GM21619 (cell line): Measurements from ENCODE around the gene IRF4.
"Not testable (repeated sequence)": the region's sequence is repeated elsewhere in the genome, so short reads cannot be mapped to it uniquely, and the experiment has no call there.

Experiments
- ATAC-seq: cut with Tn5 transposase; IDR thresholded peaks from one replicate; pipeline ENCODE4 v1.9.1; 2021; ENCODE audit not compliant: unreplicated experiment

IRF4 gene

DNA sequence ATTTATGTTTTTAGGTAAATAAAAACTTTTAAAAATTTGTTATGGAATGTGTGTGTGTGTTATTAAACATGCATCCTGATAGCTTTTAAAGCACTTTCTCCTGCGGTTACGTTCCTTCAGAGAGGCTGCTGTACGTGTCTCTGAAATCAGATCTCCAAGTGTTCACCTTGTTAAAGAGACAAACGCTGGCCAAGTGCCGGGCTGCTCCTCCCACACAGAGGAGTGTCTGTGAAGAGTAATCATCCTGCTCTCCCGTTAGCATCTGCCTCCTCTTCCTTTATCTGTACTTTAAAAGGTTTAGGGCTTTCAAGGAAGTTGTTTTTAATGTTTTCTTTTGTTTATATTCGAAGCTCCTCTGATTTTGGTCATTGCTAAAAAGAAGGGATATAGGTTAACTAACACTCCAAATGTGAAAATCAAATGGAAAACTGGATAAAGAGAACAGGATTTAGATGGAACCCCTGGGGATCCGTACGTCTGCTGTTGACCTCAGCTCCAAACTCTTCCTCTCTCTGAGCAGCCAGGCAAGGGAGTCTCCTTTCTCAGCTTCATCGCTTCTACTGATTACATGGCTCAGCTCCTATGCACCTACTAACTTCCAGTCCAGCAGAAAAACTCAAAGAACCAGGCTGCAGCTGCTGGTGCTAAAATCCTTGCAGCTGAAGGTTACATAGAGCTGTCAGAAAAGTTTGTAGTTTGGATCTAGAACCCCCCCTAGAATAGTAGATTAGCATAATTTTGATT, 20.0 kb downstream of the IRF4 start:
- ATAC-seq = no peak

DNA sequence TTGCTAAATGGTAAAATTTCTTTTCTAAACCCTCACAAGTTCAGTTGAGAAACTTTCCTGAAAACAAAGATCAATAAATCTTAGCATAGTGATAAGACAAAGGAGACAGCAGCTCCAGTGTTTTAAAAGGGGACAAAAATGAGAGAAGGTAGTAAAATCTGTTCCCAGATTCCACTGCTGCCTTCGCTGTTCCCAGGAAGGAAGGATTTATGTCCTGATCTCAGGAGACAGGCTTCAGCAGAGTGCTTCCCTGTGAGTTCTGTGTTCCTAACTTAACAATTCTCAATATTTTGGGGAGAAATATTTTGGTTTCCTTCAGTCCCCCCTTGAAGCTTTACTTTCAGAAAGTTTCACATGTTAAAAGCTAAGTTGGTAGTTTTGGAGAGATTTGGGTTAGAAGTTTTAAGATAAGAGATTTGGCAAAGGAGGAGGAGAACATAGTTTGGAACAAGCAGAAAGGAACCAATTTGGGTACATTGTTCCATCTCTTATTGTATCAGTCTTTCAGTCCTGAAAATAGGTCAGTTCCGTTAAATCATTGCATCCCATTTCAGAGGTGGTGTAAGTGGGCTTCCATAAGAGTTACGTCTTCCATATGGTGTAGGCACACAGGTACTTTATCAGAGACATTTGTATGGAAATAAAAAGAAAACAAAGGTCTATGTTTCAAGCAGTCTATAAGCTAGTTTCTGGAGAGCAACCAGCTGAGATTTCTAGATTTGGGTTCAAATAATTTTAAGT, 20.8 kb downstream of the IRF4 start:
- no peak for ATAC-seq

DNA sequence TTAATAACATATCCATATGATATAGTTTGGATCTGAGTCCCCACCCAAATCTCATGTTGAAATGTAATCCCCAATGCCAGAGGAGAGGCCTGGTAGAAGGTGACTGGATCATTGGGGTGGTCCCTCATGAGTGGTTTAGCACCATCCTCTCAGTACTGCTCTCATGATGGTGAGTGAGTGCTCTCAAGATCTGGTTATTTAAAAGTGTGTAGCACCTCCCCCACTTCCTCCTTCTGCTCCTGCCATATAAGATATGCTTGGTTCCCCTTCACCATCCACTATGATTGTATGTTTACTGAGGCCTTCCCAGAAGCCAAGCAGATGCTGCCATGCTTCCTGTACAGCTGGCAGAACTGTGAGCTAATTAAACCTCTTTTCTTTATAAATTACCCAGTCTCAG, 22.9 kb downstream of the IRF4 start:
- no peak for ATAC-seq

DNA sequence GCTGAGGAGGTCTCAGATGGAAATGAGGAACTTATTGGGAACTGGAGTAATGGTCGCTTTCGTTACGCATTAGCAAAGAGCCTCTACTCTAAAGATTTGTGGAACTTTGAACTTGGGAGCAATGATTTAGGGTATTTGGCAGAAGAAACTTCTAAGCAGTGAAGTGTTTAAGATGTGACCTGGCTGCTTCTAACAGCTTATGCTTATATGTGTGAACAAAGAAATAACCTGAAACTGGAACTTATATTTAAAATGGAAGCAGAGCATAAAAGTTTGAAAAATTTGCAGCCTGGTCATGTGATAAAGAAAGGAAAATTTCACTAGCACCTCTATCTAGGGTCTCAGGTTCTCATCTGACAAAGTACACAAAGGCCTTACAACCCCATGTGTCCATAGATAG, 23.5 kb downstream of the IRF4 start:
- no peak for ATAC-seq

DNA sequence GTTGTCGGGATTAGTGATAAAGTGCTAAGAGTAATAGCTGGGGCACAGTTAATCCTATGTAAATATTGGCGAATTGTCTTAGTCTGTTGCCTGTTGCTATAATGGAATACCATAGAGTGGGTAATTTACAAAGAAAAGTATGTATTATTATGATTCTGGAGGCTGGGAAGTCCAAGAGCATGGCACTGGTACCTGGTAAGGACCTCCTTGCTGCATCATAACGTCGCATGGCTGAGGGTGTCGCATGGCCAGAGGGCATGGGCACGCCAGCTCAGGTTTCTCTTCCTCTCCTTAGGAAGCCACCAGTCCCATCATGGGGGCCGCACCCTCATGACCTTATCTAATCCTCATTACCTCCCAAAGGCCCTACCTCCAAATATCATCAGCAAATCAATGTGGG, 29.7 kb downstream of the IRF4 start:
- no peak for ATAC-seq

DNA sequence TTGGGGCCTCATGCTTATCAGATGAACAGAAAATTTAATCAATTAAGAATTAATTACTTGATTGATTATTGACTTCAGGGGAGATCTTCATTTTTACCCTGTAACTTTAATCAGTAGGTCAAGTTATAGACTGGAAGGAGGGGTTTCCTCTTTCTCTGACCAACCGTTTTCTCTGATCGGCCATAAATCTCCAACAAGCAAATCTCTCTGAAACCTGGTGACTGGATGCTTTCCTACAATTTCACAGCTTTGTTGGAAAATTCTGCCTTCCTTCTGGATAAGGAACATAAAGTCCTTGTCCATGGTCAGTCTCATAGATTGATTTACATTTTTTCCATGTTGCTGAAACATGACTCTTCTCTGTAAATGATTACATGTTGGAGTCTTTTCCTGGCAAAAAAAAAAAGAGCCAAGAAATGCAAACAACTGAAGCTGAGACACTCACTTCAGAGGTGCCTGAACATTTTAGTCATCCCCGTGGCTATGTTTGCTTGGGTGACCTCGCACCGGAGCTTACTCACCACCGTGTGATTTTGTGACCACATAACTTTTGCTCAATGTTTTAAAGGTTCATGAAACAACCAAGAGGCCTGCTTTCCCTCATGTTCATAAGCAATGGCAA, 31.0 kb downstream of the IRF4 start:
- peak; percentile 91 for ATAC-seq

DNA sequence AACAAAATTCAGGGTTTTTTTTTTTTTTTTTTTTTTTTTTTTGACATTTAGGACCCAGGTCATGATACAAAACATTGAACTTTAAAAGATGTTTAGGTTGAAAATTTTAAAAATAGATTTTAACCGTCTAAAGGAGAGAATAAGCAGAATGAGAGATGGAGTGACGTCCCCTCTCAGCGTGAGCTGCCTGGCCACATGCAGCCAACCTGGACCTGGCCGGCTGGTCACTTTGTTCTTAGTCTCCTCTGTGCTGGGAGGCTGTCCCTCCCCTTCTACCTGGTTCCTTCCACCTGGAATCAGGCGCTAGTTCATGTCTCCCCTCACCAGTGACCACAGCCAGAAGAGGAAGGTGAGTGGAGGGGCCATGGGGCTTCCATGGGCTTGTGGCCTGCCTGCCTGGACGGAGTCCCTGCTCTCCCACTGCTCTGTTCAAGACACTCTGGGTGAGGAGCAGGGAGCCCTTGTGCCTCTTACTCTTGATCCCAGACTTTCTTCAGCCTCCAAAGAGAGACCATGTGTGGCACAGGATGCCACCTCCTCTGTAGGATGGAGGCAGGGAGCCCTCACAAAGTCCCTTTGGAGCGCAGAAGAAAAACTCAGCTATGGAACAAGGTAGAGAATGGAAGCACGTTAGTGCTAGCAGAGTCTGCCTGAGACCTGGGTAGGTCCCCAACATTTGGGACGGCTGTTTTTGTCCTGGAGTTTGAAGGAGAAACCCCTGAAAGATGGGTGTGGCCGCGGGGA, 31.7 kb downstream of the IRF4 start:
- ATAC-seq = peak; percentile 9

DNA sequence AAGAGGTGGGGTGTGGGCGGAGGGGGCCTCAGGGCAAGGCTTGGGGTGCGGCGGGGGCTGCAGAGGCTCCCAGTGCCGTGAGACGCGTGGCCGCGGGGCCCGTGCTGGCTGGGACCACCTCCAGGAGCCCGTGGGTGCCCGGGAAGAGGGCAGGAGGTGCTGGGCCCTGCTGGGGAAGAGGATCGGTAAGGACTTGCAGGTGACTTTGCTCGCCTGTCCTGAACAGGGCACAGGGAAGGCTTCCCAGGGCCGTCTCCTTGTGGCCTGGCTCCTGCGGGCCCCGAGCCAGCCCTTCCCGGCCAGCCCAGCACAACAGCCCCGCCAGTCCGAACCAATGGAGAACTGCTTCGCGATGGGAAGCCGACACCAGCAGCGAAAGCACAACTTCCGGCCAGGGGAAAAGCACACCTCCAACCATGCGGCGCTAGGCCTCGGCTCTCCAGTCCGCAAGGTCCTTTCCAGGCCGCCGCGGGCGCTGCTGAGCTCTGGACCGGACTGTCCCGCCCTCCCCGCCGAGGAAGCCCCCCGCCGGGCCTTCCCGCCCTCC, 32.3 kb downstream of the IRF4 start:
- ATAC-seq = no peak

DNA sequence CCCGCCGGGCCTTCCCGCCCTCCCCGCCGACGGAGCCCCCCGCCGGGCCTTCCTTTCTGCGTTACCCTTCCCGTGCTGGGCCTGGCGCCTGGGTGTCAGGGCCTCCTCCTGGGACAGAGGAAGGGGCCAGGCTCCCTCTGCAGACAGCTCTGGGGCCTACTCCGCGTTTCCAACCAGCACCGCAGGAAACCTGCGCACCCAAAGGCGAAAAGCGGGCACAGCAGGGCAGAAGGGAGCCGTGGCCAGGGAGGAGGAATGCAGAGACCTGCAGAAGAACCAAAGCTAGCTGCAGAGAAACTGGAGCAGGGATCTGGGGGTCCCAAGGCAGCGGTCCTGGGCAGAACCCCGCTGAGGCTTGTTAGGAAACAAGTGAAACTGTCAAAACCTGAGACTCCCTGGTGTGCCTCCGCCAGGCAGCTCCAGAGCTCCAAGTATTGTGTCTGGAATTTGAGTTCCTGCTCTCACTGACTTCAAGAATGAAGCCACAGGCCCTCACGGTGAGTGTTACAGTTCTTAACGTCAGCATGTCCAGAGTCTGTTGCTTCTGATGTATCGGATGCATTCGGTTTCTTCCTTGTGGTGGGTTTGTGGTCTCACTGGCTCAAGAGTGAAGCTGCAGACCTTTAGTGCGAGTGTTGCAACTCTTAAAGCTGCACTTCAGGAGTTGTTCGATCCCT, 33.3 kb downstream of the IRF4 start:
- no peak for ATAC-seq

DNA sequence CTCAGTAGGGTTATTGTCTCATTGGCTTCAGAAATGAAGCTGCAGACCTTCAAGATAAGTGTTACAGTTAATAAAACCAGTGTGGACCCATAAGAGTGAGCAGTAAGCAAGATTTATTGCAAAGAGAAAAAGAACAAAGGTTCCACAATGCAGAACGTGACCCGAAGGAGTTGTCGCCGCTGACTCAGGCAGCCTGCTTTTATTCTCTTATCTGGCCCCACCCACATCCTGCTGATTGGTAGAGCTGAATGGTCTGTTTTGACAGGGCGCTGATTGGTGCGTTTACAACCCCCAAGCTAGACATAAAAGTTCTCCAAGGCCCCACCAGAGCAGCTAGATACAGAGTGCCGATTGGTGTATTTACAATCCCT, 33.9 kb downstream of the IRF4 start:
- ATAC-seq = not testable (repeated sequence)

DNA sequence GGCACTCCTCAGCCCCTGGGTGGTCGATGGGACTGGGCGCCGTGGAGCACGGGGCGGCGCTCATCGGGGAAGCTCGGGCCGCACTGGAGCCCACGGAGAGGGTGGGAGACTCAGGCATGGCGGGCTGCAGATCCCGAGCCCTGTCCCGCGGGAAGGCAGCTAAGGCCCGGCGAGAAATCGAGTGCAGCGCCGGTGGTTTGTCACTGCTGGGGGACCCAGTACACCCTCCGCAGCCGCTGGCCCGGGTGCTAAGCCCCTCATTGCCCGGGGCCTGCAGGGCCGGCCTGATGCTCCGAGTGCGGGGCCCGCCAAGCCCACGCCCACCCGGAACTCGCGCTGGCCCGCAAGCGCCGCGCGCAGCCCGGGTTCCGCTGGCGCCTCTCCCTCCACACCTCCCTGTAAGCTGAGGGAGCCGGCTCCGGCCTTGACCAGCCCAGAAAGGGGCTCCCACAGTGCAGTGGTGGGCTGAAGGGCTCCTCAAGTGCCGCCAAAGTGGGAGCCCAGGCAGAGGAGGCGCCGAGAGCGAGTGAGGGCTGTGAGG, 34.7 kb downstream of the IRF4 start:
- not testable (repeated sequence) for ATAC-seq

DNA sequence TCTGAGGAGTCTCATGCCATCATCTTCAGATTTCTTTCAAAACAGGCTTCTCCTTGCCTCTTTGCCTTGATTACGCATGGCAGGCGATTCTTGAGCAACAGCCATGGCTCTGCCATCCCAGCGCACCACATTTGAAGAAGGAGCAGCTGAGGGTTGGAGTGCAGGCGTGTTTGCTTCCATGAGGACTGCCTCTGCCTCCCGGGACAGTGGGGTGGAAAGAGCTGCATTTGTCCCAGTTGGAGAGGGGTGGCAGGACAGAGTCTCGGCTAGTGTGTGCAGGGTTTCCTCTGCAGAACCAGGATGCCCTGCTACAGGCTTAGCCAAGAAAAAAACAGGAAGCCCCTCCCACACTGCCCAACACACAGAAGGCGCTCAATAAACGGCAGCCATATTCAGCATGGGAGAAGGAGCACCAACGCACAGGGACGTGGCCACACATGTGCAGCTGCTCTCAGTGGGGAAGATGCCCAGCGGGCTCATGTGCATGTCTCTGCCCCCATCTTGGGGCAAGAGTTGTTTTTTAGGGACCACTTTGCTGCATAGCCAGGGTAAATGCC, 36.6 kb downstream of the IRF4 start:
- ATAC-seq = no peak

DNA sequence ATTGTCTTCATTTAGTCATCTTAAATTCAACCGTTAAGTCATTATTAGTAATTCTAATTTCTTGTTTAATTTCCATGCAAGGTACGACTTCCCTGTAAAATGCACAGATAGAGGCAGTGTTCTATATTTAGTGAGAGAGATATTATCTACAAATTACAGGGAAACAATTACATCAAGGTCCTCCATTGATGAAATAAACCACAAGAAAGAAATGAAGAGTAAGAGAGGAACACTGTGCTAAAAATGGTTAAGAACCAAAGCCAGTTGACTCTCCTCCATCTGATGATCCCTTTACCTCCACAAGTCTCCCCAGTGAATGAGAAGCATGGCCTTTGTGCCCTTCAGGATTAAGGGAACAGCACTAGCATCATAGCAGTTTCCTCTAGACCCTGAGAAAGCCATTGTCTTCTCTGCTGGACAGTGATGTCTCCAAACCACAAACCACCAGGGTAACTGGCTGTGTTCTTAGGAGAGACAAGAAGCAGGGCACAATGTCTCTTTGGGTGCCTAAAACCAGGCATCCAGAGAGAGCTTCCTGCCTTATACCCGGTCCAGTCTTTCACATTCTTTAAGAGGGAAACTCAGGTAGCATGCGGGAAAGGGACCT, 38.1 kb downstream of the IRF4 start:
- ATAC-seq = no peak

DNA sequence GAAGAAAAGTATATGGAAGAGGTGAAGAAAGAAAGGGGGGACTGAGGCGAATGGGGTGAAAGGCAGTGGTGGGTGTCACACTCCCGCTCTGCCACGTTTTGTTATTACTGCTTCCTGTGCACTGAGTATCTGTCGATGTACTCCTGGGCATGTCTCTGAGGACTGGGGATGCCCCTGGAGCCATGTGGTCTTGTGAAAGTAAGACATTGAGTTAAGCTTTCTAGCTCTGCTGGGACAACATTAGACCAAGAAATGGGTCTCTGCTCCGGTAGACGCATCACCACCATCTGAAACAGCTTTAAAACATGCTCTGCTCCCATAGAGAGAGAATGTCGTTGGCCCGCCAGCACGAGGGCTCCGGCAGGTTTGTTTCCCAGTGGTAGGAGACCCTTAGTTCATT, 40.0 kb downstream of the IRF4 start:
- no peak for ATAC-seq

DNA sequence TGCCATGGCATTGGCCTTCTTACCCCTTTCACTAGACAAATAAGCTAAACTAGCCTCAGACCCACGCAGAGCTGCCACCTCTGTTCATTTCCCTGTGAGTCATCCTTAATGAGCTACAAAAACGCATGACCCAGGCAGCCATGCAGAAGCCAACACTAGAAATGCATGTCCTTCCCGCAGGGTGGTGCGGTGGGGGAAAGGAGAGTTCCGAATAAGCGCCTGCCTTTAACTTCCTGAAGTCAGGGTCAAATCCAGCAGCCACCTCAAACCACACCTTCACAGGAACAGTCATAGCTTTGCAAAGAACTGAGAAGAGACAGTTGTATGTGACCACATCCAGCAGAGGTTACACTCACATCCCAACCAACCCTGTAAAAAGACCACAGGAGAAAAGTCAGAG, 40.4 kb downstream of the IRF4 start:
- ATAC-seq = peak; percentile 29

DNA sequence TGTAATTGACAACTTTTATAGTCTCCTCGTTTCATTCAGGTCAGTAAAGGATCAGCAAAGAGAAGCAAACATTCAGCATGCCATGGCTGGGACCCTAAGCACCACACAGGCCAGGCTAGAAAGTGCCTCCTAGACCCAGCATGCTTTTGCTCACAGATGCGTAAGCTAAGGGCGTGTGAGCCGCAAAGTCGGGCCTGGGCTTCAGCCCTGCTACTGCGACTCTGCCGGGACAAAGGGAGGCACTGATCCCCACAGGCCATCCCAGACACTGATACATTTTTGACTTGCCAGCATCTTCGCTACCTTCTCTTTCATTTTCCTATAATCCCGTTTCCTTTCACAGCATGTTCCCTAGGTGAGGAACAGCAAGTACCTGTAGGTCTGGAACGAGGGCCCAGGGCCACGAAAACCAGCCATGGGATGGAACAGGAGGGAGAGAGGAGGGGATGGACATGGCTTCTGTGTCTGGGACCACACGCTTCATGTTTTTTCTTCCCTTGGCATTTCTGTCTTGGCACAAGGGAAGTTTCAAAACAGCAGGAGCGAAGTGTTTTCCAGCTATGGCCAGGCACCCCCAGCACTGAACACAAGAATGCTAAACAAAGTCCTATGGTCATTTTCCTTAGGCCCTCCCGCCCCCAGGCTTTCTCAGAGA, 42.6 kb downstream of the IRF4 start:
- no peak for ATAC-seq

DNA sequence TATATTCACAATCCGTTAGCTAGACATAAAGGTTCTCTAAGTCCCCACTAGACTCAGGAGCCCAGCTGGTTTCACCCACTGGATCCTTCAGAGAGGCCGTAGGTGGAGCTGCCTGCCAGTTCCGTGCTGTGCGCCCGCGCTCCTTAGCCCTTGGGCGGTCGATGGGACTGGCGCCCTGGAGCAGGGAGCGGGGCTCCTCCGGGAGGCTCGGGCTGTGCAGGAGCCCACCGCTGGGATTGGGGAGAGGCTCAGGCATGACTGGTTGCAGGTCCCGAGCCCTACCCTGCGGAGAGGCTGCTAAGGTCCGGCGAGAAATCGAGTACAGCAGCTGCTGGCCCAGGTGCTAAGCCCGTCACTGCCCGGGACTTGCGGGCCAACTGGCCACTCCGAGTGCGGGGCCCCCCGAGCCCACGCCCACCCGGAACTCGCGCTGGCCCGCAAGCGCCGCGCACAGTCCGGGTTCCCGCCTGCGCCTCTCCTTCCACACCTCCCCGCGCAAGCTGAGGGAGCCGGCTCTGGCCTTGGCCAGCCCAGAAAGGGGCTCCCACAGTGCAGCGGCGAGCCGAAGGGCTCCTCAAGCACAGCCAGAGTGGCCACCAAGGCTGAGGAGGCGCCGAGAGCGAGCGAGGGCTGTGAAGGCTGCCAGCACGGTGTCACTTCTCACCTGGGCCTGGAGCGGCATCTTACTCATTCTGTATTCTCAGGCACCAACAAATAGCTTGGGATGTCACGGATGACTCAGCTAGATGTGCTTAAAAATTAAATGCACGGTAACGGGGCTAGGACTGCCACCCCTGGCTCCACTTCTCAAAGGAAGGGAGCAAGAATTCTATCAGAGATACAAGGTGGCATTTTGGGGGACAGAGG, 44.1 kb downstream of the IRF4 start:
- ATAC-seq = no peak

DNA sequence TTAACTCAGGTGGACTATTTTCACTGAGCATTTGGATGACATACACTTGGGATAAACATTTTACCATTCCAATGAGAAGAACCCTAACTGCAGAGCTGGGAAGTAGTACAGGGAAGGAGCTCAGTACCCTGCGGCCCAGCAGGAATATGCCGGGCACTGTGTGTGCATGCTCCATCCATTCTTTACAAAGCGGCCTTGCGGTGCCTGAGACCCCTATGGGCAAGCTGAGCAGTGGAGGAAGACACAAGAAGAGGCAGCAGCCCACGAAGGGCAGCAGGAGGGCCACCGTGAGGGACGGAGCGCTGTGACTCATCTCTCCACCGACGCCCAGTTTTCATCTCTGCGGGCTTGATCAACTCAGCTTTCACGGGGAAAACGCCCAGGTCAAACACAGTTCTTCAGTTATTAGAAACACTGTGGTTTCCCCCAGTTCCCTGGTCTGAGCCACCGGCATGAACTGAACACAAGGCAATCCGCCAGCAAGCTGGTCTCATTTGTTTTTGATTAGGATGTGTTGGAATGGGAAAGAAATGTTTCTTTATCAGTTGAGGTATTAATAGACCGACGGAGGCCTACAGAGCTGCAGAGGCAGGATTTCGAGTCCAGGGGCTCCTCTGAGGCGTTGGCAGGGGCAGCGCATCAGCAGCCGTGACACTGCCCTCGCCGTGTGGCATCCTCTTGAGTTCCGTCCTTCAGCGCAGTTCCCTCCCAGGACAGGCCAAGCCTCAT, 44.9 kb downstream of the IRF4 start:
- no peak for ATAC-seq
